ENCODE data around the gene KRTAP12-3. TPM values are rescaled to one million over a fixed set of nuclear protein-coding genes. Genes with fewer than 3 reads are reported as not detected.
"Not testable (repeated sequence)": the region's sequence is repeated elsewhere in the genome, so short reads cannot be mapped to it uniquely, and the experiment has no call there.

Gene KRTAP12-3
- total and polyA plus RNA-seq, 4 donors: not detected

DNA sequence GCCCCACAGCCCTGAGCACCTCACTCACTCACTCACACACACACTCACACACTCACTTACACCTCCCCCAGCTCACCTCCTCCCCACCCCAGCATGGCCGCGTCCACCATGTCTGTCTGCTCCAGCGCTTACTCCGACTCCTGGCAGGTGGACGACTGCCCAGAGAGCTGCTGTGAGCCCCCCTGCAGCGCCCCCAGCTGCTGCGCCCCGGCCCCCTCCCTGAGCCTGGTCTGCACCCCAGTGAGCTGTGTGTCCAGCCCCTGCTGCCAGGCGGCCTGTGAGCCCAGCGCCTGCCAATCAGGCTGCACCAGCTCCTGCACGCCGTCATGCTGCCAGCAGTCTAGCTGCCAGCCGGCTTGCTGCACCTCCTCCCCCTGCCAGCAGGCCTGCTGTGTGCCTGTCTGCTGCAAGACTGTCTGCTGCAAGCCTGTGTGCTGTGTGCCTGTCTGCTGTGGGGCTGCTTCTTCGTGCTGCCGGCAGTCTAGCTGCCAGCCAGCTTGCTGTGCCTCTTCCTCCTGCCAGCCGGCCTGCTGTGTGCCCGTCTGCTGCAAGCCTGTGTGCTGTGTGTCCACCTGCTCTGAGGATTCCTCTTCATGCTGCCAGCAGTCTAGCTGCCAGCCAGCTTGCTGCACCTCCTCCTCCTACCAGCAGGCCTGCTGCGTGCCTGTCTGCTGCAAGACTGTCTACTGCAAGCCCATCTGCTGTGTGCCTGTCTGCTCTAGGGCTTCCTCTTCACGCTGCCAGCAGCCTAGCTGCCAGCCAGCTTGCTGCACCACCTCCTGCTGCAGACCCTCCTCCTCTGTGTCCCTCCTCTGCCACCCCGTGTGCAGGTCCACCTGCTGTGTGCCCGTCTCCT, 11.1 kb upstream of the KRTAP12-3 start, which contains the start of gene KRTAP10-11:
Gene KRTAP10-11, plus strand, starts transcription at position 49 of the 856 bp plus-strand sequence. Its CDS starts 45 bp downstream, at position 94.
- peak in 1 of 2 donors; percentile 62 for DNase-seq
- H3K4me3 ChIP-seq (ENCODE audit: low read length in 2 of 2); H3K4me1 ChIP-seq (ENCODE audit: control insufficient read depth in 1 of 2, insufficient read depth in 2 of 2, low read length in 2 of 2); H3K36me3 ChIP-seq (ENCODE audit: control insufficient read depth in 1 of 2, insufficient read depth in 2 of 2, low read length in 1 of 2); H3K27ac ChIP-seq (ENCODE audit: low read depth in 1 of 2, low read length in 2 of 2); H3K9me3 ChIP-seq (ENCODE audit: control insufficient read depth, low read length); H3K27me3 ChIP-seq (ENCODE audit: control insufficient read depth in 1 of 2, insufficient read depth in 2 of 2, low read length in 1 of 2); ATAC-seq (ENCODE audit: low FRiP score); intact Hi-C loops (cut with DNase I): not testable (repeated sequence)
- 77 to 80% methylated on average over 21 of the region's 21 CpGs for WGBS, 2 donors

DNA sequence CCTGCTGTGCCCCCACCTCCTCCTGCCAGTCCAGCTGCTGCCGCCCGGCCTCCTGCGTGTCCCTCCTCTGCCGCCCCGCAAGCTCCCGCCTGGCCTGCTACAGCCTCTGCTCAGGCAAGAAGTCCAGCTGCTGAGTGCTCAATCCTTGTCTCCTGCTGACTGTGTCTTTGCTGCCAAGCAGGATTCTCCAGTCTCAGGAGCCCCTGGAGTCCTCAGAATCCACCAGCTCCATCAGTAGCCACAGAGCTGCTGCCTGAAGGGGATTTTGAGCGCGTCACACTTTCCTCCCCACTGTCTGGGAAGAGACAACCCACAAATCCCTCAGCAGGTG, 10.5 kb upstream of the KRTAP12-3 start:
- peaks cover 0 to 2% of the 10 kb centered on the region in 2 donors for H3K27me3 ChIP-seq (ENCODE audit: control insufficient read depth in 1 of 2, insufficient read depth in 2 of 2, low read length in 1 of 2)
- WGBS, 2 donors: 76% methylated on average over 8 of the region's 8 CpGs

DNA sequence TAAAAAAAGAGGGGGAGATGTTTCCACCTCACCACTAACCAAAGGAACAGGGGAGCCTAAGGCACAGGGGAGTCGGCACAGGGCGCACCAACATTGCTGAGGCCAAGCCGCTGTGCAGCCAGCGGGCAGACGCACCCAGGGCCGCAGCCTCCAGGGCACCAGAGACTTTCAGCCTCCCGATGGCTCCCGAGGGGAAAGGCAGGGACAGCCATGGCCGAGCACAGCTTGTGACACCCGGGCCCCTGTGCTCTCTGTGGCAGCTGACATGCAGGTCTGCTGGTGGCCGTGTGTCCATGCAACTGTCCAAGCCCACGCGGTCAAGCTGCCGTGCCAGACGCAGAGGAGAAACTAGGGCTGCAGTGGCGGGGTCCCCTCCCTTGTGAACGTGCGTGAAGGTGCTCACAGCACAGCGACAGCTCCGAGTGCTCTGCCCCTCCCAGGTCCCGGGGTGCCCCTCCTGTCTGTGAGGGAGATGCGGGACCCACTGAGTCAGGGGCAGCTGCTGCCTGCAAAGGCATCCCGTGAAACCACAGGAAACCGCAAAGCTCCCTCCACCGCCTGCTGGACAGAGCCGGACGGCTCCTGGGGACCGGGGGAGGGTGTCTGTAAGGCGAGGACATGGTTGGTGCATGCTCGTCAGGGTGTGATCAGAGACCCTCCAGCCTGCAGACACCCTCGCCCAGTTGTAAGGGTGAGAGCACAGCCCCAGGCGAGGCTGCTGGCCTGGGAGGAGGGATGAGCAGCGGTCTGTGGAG, 9.0 kb upstream of the KRTAP12-3 start:
- H3K27me3 ChIP-seq (ENCODE audit: control insufficient read depth in 1 of 2, insufficient read depth in 2 of 2, low read length in 1 of 2): peaks cover 0 to 2% of the 10 kb centered on the region in 2 donors
- DNase-seq: peak in 1 of 2 donors; percentile 68
- H3K4me3 ChIP-seq (ENCODE audit: low read length in 2 of 2): no peak overlapping the region
- no peak for ATAC-seq (ENCODE audit: low FRiP score)
- H3K27ac ChIP-seq (ENCODE audit: low read depth in 1 of 2, low read length in 2 of 2): no peak overlapping the region
- H3K36me3 ChIP-seq (ENCODE audit: control insufficient read depth in 1 of 2, insufficient read depth in 2 of 2, low read length in 1 of 2): no peaks in the 10 kb centered on the region
- 88 to 94% methylated on average over 29 to 33 of the region's 33 CpGs for WGBS, 2 donors
- H3K4me1 ChIP-seq (ENCODE audit: control insufficient read depth in 1 of 2, insufficient read depth in 2 of 2, low read length in 2 of 2): no peaks in the 10 kb centered on the region
- peaks cover 2% of the 10 kb centered on the region for H3K9me3 ChIP-seq (ENCODE audit: control insufficient read depth, low read length)
- intact Hi-C loops (cut with DNase I): no loop called here

More for the DNA sequence above, 10.5 kb upstream of the KRTAP12-3 start:
- DNase-seq: peak in 1 of 2 donors; percentile 42
- Histone ChIP-seq H3K4me3 (ENCODE audit: low read length in 2 of 2) (no peak overlapping the region), H3K36me3 (ENCODE audit: control insufficient read depth in 1 of 2, insufficient read depth in 2 of 2, low read length in 1 of 2) (no peaks in the 10 kb centered on the region), H3K9me3 (ENCODE audit: control insufficient read depth, low read length) (peaks cover 2% of the 10 kb centered on the region), H3K27ac (ENCODE audit: low read depth in 1 of 2, low read length in 2 of 2) (no peak overlapping the region), H3K4me1 (ENCODE audit: control insufficient read depth in 1 of 2, insufficient read depth in 2 of 2, low read length in 2 of 2) (no peaks in the 10 kb centered on the region)
- intact Hi-C loops (cut with DNase I): no loop called here
- ATAC-seq (ENCODE audit: low FRiP score): no peak

DNA sequence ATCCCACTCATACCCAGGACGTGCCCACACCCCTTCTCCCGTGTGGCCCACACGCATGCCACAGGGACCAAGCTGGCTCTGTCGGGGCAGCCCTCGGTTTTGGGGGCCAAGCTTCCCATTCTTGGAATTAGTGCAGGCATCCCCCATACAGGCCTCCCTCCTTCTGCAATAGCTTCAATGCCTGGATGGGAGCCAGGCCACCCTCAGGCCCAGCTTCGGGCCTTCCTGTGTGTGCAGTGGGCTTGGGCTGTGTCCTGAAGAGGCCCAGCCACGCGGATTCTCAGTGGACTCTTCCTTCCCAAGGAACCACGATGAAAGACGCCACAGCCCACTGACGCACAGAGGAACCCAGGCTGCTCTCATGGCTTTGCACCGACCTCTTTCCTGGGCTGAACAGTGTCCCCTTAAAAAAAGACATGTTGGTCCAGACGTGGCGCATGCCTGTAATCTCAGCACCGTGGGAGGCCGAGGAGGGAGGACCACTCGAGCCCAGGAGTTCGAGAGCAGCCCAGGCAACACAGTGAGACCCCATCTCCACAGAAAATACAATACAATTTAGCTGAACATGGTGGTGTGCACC, 8.1 kb upstream of the KRTAP12-3 start:
- no peaks in the 10 kb centered on the region for H3K27me3 ChIP-seq (ENCODE audit: control insufficient read depth in 1 of 2, insufficient read depth in 2 of 2, low read length in 1 of 2)
- no peaks in the 10 kb centered on the region for H3K36me3 ChIP-seq (ENCODE audit: control insufficient read depth in 1 of 2, insufficient read depth in 2 of 2, low read length in 1 of 2)
- intact Hi-C loops (cut with DNase I): no loop called here
- no peak for ATAC-seq (ENCODE audit: low FRiP score)
- H3K4me3 ChIP-seq (ENCODE audit: low read length in 2 of 2): no peak overlapping the region
- DNase-seq: peak in 1 of 2 donors; percentile 41
- 87 to 91% methylated on average over 18 of the region's 18 CpGs for WGBS, 2 donors
- H3K4me1 ChIP-seq (ENCODE audit: control insufficient read depth in 1 of 2, insufficient read depth in 2 of 2, low read length in 2 of 2): no peaks in the 10 kb centered on the region
- no peaks in the 10 kb centered on the region for H3K9me3 ChIP-seq (ENCODE audit: control insufficient read depth, low read length)
- H3K27ac ChIP-seq (ENCODE audit: low read depth in 1 of 2, low read length in 2 of 2): no peak overlapping the region

DNA sequence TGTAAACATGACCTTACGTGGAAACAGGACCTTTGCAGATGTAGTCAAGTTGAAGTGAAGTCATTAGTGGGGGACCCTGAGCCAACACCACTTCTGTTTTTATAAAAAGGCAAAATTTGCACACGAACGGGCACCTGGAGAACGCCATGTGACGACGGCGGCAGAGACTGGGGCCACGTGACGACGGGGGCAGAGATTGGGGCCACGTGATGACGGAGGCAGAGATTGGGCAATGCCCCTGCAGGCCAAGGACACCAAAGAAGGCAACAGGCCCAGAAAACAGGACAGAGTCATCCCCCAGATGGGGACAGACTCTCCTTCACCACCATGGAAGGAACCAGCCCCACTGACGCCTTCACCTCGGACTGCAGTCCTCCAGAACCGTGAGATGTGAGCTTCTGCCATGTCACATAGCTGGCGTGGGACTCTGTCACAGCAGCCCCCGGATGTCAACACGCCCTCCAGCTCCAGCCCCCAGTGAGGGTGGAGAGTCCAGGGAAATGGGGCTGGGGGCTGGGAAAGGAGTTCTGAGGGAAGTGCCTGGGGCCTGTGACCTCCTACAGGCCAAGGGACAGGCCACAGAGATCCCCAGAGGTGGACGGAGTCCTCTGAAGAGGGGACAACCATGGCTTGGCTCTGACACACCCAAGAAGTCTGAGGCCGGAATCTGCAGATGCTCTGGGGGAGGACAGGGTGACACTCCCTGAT, 7.3 kb upstream of the KRTAP12-3 start:
- Histone ChIP-seq H3K4me3 (ENCODE audit: low read length in 2 of 2) (no peak overlapping the region), H3K4me1 (ENCODE audit: control insufficient read depth in 1 of 2, insufficient read depth in 2 of 2, low read length in 2 of 2) (no peaks in the 10 kb centered on the region), H3K36me3 (ENCODE audit: control insufficient read depth in 1 of 2, insufficient read depth in 2 of 2, low read length in 1 of 2) (no peaks in the 10 kb centered on the region), H3K27ac (ENCODE audit: low read depth in 1 of 2, low read length in 2 of 2) (no peak overlapping the region), H3K9me3 (ENCODE audit: control insufficient read depth, low read length) (no peaks in the 10 kb centered on the region), H3K27me3 (ENCODE audit: control insufficient read depth in 1 of 2, insufficient read depth in 2 of 2, low read length in 1 of 2) (no peaks in the 10 kb centered on the region)
- DNase-seq (peak in 1 of 2 donors; percentile 47), ATAC-seq (ENCODE audit: low FRiP score) (no peak)
- 91 to 92% methylated on average over 20 of the region's 20 CpGs for WGBS, 2 donors
- intact Hi-C loops (cut with DNase I): no loop called here

DNA sequence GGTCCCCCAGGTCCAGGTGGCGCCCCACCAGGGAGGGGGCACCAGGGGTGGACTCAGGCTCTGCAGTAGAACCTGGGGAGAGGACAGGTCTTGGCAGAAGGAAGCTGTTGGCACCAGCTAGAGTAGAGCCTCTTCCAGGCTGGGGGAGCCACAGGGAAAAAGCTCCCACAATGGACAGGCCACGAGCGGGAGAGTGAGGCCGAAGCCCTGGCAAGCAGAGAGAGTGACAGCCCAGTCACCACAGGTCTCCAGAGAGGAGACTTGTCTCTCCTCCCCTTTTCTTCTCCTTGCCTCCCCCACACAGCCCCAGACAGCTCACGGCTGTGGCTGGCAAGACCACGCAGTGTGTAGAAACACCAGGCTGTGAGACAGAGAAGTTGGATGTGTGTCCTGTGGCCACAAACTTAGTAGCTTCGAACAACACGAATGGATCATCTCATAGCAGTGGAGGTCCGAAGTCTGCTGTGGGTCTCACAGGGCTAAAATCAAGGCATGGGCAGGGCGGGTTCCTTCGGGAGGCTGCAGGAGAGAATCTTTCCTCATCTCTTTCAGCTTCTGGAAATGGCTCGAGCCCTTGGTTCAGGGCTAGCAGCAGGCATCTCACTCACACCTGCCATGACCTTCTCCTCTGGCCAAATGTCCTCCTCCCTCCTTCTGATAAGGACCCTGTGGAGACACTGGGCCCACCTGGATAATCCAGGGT, 6.6 kb upstream of the KRTAP12-3 start:
- DNase-seq (peak in 1 of 2 donors; percentile 37), ATAC-seq (ENCODE audit: low FRiP score) (no peak)
- H3K36me3 ChIP-seq (ENCODE audit: control insufficient read depth in 1 of 2, insufficient read depth in 2 of 2, low read length in 1 of 2): no peaks in the 10 kb centered on the region
- H3K4me3 ChIP-seq (ENCODE audit: low read length in 2 of 2): no peak overlapping the region
- H3K27ac ChIP-seq (ENCODE audit: low read depth in 1 of 2, low read length in 2 of 2): no peak overlapping the region
- no peaks in the 10 kb centered on the region for H3K9me3 ChIP-seq (ENCODE audit: control insufficient read depth, low read length)
- H3K27me3 ChIP-seq (ENCODE audit: control insufficient read depth in 1 of 2, insufficient read depth in 2 of 2, low read length in 1 of 2): no peaks in the 10 kb centered on the region
- 91 to 92% methylated on average over 12 of the region's 12 CpGs for WGBS, 2 donors
- H3K4me1 ChIP-seq (ENCODE audit: control insufficient read depth in 1 of 2, insufficient read depth in 2 of 2, low read length in 2 of 2): no peaks in the 10 kb centered on the region
- intact Hi-C loops (cut with DNase I): no loop called here

DNA sequence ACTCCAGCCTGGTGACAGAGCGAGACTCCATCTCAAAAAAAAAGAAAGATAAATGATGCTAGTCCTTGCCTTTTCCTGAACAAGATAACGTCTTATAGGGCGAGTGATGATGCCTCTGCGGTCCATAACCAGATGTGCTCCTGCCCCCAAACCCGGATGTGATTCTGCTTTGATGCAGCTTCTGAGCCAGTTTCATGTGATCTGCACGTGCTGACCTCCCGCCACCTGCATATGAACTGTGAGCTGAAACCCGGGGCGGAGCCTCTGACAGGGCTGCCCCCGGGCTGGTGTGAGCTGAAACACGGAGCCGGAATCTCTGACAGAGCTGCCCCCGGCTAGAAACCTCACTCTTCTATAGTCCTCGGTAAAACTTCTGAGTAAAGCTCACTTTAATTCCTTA, 4.6 kb upstream of the KRTAP12-3 start:
- no peaks in the 10 kb centered on the region for H3K36me3 ChIP-seq (ENCODE audit: control insufficient read depth in 1 of 2, insufficient read depth in 2 of 2, low read length in 1 of 2)
- WGBS, 2 donors: 73 to 84% methylated on average over 14 of the region's 14 CpGs
- ATAC-seq (ENCODE audit: low FRiP score) (no peak), DNase-seq (peak in 1 of 2 donors; percentile 9)
- no peak overlapping the region for H3K27ac ChIP-seq (ENCODE audit: low read depth in 1 of 2, low read length in 2 of 2)
- H3K27me3 ChIP-seq (ENCODE audit: control insufficient read depth in 1 of 2, insufficient read depth in 2 of 2, low read length in 1 of 2): no peaks in the 10 kb centered on the region
- intact Hi-C loops (cut with DNase I): no loop called here
- no peaks in the 10 kb centered on the region for H3K9me3 ChIP-seq (ENCODE audit: control insufficient read depth, low read length)
- H3K4me1 ChIP-seq (ENCODE audit: control insufficient read depth in 1 of 2, insufficient read depth in 2 of 2, low read length in 2 of 2): no peaks in the 10 kb centered on the region
- no peak overlapping the region for H3K4me3 ChIP-seq (ENCODE audit: low read length in 2 of 2)
